Suppressor macrophage treated with lipopolysaccharide for 4 hours (primary cell): ENCODE results near the gene GSKIP.
"Not testable (repeated sequence)": the region's sequence is repeated elsewhere in the genome, so short reads cannot be mapped to it uniquely, and the experiment has no call there.

Experiments
- DNase-seq: peaks from one replicate; pipeline ENCODE4 v3.0.0-alpha.2; 2020

The GSKIP gene

DNA sequence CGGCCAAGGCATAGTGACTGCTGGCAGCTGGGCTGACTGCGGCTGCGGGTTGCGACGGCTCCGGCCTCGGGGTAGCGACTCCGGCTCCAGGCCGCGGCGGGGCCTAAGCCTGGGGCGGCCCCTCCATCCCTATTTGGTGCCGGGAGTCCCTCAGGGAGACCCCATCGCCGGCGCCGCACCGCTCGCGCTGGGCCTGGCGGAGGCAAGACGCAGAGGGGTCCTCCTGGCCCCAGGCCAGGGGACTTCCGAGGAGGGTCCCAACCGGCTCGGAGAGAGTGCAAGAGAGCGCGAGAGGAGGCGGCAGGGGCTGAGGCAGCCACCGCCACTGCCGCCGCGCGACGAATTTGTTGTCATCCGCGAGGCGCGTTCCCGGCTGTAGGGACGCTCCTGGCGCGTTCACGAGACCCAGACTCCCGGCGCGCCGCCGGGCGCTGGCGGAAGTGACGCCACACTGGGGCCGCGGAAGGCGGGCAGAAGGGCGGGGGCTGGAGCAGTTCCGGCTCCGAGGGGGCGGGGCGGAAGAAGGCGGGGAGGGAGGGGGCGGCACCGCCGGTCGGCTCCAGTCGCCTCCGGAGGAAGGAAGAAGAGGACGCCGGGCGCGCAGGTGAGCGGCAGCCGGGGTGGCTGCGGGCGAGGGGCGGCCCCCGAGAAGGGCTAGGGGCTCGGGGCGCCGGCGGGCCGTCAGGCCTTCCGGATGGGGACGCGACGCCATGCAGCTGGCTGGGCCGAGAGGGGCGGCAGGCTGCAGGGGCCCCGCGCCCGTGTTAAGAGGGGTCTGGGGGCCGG is at the start of gene GSKIP, which contains the start of gene ATG2B:
Gene GSKIP (plus strand): TSS at position 562 of the 786 bp plus-strand sequence. CDS start 18,722 bp downstream, outside the sequence.
Gene ATG2B (minus strand): TSS at position 377 of the 786 bp plus-strand sequence. CDS start 365 bp downstream, at position 12.
- DNase-seq = peak; percentile 98

GRCh38 chr14:96316087-96316486 is 47.2 kb upstream of the GSKIP start:
- no peak for DNase-seq

- DNase-seq = no peak
Measured at GRCh38 chr14:96318836-96319235, 44.5 kb upstream of the GSKIP start.

- no peak for DNase-seq
Measured at GRCh38 chr14:96320605-96321004, 42.7 kb upstream of the GSKIP start.

GRCh38 chr14:96324219-96324618 is 39.1 kb upstream of the GSKIP start:
- no peak for DNase-seq

- no peak for DNase-seq
Measured at GRCh38 chr14:96338551-96338950, 24.8 kb upstream of the GSKIP start.

GRCh38 chr14:96341323-96341722 is 22.0 kb upstream of the GSKIP start:
- DNase-seq = no peak

- DNase-seq = no peak
Measured at GRCh38 chr14:96345669-96346068, 17.7 kb upstream of the GSKIP start.

GRCh38 chr14:96347957-96348356 is 15.4 kb upstream of the GSKIP start:
- DNase-seq = not testable (repeated sequence)

DNA sequence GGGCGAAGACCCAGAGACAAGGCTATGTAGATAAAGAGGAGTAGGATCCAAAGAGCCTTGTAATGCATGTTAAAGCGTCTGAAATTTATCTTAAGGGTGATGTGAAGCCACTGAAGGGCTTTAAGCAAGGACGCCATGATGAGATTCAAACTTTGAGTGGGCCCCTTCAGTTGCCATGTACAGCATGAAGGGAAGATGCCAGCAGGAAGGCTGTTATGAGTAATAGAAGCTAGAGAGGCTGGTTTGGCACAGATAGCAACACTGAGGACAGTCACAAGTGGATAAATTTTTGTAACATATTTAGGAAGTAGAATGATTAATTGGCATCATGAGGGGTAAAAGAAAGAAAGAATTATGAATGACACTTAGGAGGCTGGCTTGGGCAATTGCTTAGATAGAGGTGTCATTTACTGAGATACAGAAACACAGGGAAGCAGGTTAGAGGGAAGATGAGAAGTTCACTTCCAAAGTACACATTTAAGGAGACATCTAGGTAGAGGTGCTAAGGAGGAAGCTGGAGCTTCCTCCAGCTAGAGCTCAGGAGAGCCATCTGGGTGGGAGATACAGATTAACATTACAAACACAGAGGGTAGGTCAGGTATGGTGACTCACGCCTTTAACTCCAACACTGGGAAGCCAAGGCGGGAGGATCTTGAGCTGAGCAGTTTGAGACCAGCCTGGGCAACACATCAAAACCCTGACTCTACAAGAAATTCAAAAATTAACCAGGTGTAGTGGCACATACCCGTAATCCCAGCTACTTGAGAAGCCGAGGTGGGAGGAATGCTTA is 13.8 kb upstream of the GSKIP start:
- DNase-seq = peak; percentile 11

- DNase-seq = no peak
Measured at GRCh38 chr14:96351986-96352385, 11.3 kb upstream of the GSKIP start.

- DNase-seq = no peak
Measured at GRCh38 chr14:96352708-96353107, 10.6 kb upstream of the GSKIP start.

DNA sequence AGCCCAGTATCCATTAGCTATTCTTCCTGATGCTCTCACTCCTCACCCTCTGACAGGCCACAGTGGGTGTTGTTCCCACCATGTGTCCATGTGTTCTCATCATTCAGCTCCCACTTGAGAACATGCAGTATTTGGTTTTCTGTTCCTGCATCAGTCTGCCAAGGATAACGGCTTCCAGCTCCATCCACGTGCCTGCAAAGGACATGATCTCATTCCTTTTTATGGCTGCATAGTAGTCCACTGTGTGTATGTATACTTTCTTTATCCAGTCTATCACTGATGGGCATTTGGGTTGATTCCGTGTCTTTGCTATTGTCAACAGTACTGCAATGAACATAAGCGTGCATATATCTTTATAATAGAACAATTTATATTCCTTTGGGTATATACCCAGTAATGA is 9.1 kb upstream of the GSKIP start:
- DNase-seq = no peak

DNA sequence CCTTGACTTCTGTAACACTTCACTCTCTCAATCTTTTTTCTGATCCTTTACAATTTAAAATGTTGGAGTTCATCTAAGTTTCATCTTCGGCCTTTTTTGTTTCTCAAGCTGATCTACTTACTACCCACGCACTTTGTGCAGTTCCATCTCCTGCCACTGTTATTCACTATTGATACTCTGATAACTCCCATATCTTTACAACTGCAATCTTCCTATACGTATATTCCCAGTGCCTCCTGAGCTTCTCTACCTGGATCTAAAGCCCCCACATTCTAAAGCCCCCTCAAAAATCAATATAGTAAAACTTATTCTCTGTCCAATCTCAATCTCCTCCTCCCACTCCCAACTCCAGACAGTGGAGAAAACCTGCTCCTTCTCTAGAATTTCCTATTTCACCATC is 6.1 kb upstream of the GSKIP start:
- no peak for DNase-seq

DNA sequence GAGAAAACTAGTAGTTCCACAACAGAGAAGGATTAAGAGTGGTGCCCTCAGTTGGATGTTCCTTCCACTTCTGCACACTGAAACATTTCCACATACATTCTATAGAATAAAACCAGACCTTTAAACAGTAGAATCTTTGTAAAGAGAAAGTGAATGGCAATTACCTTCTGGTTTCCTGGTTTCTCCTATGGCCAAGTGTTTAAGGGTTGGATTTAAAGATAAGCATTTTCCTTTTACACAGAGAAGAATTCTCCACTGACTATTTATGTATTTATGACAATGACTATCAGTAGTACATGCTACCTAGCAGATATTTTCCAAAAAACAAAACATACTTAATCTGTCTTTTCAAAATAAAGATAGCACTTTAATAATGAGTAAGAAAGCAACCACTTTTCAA is 3.4 kb upstream of the GSKIP start:
- no peak for DNase-seq

DNA sequence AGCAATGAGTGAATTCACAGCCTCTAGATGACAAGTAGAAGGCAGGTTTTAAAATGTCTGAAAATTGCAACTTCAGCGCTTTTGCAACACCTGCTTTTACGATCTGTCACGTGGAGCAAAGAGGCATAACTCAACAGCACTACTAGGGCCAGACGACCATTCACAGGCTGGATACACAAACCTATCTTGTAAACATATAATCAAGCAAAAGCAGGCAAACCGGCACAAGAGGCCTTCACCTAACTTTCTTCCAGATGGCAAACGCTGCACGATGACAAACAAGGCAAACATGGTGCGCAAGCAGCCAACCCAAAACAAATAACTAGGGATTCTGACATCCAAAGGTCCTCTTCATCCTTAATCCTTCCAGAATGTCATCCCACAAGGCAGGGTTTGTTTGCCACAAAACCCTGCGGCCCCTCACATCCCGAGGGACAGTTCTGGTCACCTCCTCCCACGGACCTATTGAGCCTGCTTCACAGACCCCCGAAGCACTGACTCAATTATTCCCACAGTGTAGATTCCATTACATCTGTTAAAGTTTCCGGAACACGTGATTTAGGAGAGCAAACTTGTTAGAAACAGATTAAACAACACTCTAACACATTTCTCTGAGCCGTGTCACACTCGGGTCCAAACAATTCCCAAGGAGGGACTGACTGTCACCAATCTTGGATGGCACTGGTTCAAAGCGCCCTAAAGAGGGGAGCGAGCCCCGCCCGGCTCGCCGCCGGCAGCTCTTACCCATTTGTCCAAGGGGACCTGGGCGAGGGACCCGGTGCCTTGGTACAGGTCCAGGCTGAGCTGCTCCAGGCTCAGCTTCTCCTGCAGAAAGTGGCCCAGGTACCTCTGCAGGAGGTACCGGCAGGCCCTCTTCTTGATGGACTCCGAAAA is 1.0 kb upstream of the GSKIP start:
- DNase-seq = peak; percentile 20

DNA sequence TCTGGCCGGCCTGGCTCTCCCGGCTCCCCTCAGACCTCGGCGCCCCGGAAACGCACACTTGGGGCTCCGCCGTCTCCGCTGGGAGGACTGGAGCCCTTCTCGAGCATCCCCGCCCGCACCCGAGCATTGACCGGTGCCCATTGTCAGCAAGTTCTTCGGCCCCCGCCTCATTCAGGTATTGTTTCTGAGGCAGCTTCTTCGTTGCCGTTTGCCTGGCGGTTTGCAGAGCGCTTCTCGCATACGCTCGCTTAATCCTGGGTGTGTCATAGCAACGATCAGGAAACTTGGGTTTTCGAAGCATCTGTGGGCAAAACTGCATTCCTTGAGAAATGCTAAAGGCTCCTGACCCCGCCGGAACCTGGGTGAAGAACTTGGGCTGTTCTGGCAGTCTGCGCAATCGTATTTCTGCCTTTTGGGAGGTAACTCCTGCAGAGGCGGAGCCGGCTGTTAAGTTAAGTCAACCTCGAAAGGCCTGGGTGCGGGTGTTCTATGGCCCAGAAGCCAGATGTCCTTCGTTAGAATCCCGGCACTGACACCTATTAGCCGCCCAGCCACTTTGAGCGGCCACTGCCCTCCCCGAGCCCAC is 518 bp downstream of the GSKIP start:
- DNase-seq = peak; percentile 30

- DNase-seq = no peak
Measured at GRCh38 chr14:96364962-96365361, 1.6 kb downstream of the GSKIP start.

- DNase-seq = no peak
Measured at GRCh38 chr14:96368534-96368933, 5.2 kb downstream of the GSKIP start.

DNA sequence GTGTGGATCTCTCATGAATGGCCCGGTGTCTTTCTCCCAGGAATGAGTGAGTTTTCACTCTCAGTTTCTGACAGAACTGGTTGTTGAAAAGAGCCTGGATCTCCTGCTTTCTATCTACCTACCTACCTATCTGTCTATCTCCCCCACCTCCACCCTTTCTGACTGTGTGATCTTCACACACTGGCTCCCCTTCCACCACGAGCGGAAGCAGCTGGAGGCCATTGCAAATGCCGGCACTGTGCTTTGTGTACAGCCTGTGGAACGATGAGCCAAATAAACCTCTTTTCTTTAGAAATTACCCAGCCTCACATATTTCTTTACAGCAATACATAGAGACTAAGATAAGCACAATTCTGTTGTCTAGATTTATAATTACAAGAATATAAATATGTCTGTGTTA is 7.2 kb downstream of the GSKIP start:
- DNase-seq = no peak

GRCh38 chr14:96373538-96373937 is 10.2 kb downstream of the GSKIP start:
- no peak for DNase-seq

GRCh38 chr14:96376093-96376492 is 12.8 kb downstream of the GSKIP start:
- DNase-seq = no peak

DNA sequence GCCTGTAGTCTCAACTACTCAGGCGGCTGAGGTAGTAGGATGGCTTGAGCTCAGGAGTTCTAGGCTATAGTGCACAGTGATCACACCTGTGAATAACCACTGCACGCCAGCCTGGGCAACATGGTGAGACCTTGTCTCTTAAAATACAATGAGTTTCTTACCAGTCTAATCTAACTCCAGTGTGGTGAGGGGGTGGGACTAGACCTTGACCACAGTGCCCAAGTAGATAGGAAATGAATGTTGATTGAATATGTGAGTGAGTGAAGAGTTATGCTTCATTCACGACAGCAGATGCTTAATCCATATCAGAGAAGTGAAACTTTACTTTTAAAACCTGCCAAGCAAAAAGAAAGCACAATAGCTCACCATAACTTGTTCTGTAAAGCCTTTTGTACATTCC is 17.4 kb downstream of the GSKIP start:
- DNase-seq = no peak
